Lower leg skin (tissue), 4 donors: ENCODE measurements around the gene AFF2. TPM values are rescaled to one million over a fixed set of nuclear protein-coding genes. Genes with fewer than 3 reads are reported as not detected.

ENCODE experiments used
- DNase-seq, 2 donors: peaks; one replicate each; pipeline ENCODE4 v3.0.0-alpha.2; 2019; ENCODE audit warnings: low spot score in 2 of 2
- H3K4me3 ChIP-seq: fragments of 200-600 bp; sonication (generic); 2 replicates; pipeline ENCODE4 v1.5.1; 2017; ENCODE audit warnings: mild to moderate bottlenecking, low read depth; ENCODE audit not compliant: poor library complexity, severe bottlenecking
- POLR2A ChIP-seq, 2 donors: fragments of 450-650 bp; IDR thresholded peaks; one replicate each; pipeline ENCODE4 v1.6.1; 2016 to 2017; ENCODE audit warnings: antibody characterized with exemption in 2 of 2, mild to moderate bottlenecking in 1 of 2, moderate library complexity in 1 of 2
- WGBS, 2 donors: methylation state at CpG; one replicate each; pipeline ENCODE4 v1.1.5; 2018; 5-methylcytosine and 5-hydroxymethylcytosine counted together
- intact Hi-C: fragments of 100-400 bp; cut with DNase I; formaldehyde crosslinking; loops from one replicate; pipeline ENCODE4 v1.15.0; 2023; ENCODE audit warnings: low total_unique reads
- total RNA-seq, 4 donors: library from RNA; depleted of rRNA; stranded (reverse); fragments of >200 nt; gene quantifications; one replicate each; pipeline ENCODE4 v1.1.0, GENCODE V29; 2016
- TF ChIP-seq, protein P1 (sequence below), 3 donors: fragments of 450-650 bp; IDR thresholded peaks; one replicate each; pipeline ENCODE4 v1.5.1; 2016; ENCODE audit warnings: antibody characterized with exemption in 3 of 3, mild to moderate bottlenecking in 3 of 3, moderate library complexity in 2 of 3

Gene AFF2
- total RNA-seq, 4 donors from 2014 or later, result 1.1 to 6.4 (median 2.5) TPM

DNA sequence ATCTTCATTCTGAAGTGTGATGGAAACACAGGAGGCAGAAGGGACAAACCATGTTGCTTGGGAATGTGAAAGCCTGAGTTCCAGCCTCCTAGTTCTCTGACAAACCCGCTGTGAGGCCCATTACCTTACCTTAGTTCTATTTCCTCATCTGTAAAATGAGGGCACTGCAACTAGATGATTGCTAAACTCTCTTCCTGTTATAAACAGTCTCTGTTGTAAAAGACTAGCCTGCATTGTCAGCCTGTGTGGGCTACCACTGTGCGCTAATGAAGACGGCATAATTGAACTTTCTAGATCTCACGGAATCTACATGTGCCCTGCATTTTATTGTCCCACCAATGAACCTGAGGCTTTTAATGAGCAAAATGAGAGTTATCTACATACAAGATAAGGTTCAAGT, 147.2 kb downstream of the AFF2 start:
- H3K4me3 ChIP-seq, result no peak overlapping the region
- WGBS, 2 donors, result 86 to 89% methylated on average over 4 of the region's 4 CpGs
- no peak for TF ChIP-seq POLR2A (IDR thresholded peaks at IDR 0.05)
- TF ChIP-seq, protein P1, sequence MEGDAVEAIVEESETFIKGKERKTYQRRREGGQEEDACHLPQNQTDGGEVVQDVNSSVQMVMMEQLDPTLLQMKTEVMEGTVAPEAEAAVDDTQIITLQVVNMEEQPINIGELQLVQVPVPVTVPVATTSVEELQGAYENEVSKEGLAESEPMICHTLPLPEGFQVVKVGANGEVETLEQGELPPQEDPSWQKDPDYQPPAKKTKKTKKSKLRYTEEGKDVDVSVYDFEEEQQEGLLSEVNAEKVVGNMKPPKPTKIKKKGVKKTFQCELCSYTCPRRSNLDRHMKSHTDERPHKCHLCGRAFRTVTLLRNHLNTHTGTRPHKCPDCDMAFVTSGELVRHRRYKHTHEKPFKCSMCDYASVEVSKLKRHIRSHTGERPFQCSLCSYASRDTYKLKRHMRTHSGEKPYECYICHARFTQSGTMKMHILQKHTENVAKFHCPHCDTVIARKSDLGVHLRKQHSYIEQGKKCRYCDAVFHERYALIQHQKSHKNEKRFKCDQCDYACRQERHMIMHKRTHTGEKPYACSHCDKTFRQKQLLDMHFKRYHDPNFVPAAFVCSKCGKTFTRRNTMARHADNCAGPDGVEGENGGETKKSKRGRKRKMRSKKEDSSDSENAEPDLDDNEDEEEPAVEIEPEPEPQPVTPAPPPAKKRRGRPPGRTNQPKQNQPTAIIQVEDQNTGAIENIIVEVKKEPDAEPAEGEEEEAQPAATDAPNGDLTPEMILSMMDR (IDR thresholded peaks at IDR 0.05), result no peak
- intact Hi-C loops, result no loop called here
- no peak for DNase-seq

DNA sequence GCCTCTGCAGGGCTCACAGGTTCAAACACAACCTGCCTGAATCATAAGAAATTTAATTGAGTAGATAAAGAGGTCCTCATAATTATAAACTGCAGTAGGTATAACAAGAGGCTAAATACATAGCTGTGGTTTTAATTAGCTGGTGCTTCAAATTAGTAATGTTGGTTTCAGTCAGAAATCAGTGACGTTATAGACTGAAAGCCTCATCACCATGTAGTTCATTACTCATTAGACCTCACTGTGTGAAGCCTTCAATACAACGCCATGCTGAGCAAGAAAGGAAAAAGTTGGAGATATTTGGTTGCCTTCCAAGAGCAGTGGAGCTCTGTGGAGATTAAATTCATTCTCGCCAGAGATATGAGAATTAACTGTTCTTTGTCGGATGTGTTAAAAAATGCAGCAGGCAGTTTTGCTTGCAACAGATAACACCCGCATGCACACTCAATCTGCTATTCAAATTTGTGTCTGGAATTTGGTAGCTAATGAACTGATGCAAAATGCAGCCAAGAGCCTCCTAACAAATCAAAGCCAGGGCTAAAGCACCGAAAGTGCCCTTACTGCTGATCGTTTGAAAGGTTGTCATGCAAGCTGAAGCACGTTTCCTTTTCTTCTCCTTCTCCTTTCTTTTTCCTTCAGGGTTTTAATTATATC, 148.9 kb downstream of the AFF2 start:
- intact Hi-C loops, result no loop called here
- DNase-seq, result no peak
- TF ChIP-seq, protein P1 (IDR thresholded peaks at IDR 0.05), result no peak
- TF ChIP-seq POLR2A (IDR thresholded peaks at IDR 0.05), result no peak
- 44 to 45% methylated on average over 8 of the region's 8 CpGs for WGBS, 2 donors
- no peak overlapping the region for H3K4me3 ChIP-seq

DNA sequence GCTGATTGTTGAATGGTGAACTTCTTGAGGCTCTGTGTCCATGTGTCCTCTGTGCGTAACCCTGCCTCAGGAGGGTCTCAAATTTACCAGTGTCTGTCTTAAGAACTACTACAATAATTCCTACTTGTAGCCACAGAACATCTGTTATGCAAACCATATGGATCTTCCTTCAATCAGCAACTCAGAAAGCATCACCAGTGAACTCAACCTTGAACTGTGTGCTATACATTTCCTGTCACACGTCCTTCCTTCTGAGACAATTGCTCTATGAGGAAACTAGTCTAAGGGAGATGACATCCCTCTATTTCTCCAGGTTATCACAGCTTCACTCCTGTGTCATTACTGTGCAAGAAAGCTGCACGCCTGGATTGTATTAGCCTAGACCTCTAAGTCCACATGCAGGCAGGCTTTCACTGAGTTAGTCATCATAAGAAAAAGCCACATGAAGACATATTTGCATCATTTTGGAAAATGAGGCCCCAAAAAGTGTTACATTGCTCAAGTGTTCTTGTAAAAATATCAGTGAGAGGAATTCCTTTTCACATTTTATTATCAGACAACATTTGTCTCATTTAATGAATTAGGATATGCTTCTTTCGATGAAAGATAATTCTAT, 157.8 kb downstream of the AFF2 start:
- intact Hi-C loops, result no loop called here
- H3K4me3 ChIP-seq, result no peak overlapping the region
- no peak for DNase-seq
- 68 to 92% methylated on average over 4 of the region's 4 CpGs for WGBS, 2 donors
- no peak for TF ChIP-seq POLR2A (IDR thresholded peaks at IDR 0.05)
- TF ChIP-seq, protein P1 (IDR thresholded peaks at IDR 0.05), result no peak

DNA sequence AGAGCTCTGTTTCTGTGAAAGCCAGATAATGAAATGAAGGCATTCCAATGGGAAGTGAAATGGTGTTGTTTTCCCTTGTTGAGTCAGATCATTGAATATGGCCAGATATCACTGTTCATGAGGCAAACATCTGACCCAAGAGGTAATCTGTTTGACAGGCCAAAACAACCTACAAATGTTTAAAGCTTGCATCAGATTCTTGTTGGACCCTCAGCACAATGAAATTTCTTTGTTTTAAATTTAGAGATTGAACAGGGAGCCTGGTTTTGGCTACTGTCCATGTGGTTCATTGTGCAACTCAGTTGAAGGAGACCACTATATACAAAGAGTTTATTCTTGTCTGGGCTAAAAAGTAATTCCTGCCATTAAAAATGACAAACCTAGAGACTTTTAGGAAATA, 159.1 kb downstream of the AFF2 start:
- no peak for TF ChIP-seq POLR2A (IDR thresholded peaks at IDR 0.05)
- TF ChIP-seq, protein P1 (IDR thresholded peaks at IDR 0.05), result no peak
- no peak for DNase-seq
- no peak overlapping the region for H3K4me3 ChIP-seq
- intact Hi-C loops, result no loop called here

DNA sequence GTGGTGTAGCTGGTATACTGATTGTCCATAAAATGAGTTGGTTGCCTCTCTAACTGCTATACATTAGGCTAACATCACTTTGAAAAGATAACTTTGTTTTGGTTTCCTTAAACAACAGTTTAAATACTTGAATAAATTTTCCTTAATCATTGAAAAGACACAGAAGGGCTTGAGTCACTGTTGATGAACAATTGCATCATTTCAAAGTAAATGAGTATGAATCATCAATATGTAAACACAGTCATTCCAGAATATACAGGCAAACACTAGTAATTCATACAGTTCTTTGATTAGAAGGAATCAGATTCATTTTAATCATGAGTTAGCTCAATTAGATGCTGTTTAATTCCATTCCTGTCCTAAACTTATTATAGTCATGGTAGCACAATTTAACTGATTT, 160.6 kb downstream of the AFF2 start:
- TF ChIP-seq POLR2A (IDR thresholded peaks at IDR 0.05), result no peak
- TF ChIP-seq, protein P1 (IDR thresholded peaks at IDR 0.05), result no peak
- intact Hi-C loops, result no loop called here
- H3K4me3 ChIP-seq, result no peak overlapping the region
- no peak for DNase-seq

DNA sequence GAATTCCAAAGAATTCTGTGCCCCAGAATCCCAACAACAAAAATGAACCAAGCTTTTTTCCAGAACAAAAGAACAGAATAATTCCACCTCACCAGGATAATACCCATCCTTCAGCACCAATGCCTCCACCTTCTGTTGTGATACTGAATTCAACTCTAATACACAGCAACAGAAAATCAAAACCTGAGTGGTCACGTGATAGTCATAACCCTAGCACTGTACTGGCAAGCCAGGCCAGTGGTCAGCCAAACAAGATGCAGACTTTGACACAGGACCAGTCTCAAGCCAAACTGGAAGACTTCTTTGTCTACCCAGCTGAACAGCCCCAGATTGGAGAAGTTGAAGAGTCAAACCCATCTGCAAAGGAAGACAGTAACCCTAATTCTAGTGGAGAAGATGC, 161.6 kb downstream of the AFF2 start:
- intact Hi-C loops, result no loop called here
- TF ChIP-seq POLR2A (IDR thresholded peaks at IDR 0.05), result no peak
- TF ChIP-seq, protein P1 (IDR thresholded peaks at IDR 0.05), result no peak
- DNase-seq, result no peak
- H3K4me3 ChIP-seq, result no peak overlapping the region
- 57 to 88% methylated on average over 1 of the region's 1 CpG for WGBS, 2 donors
